HL-60 (cell line): ENCODE measurements around the gene PICALM.
"Not testable (repeated sequence)": the region's sequence is repeated elsewhere in the genome, so short reads cannot be mapped to it uniquely, and the experiment has no call there.

Experiments
- CTCF ChIP-seq: IDR thresholded peaks from one replicate; pipeline ENCODE4 v1.5.1; 2011; ENCODE audit warnings: low read length, control low read depth, inconsistent platforms; ENCODE audit not compliant: insufficient read depth
- POLR2AphosphoS5 ChIP-seq: IDR thresholded peaks from 2 replicates; pipeline ENCODE4 v1.6.1; 2012; ENCODE audit warnings: low read depth

- TF ChIP-seq POLR2AphosphoS5, CTCF: not testable (repeated sequence)
Measured at GRCh38 chr11:85952108-85952485, 116.8 kb downstream of the PICALM start.
